ENCODE measurements around the gene SMYD3.

Gene SMYD3

DNA sequence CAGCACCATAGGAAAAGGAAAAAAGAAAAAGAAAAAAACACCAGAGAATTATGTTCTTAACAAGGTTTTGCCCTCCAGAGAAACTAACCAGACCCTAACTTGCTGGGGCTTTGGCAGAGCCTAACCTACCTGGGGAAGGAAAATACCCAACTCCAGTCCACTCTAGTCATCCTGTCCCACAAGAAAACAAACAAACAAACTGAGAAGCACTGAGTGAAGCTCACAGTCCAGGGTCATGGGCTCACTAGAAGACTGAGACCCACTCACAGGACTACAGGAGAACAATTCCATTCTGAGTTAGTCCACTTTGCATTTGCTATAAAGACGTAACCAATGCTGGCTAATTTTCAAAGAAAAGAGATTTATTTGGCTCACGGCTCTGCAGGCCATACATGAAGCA, 543.4 kb downstream of the SMYD3 start:
- no peak for DNase-seq (ENCODE audit: low read depth)
- no peak for TF ChIP-seq CTCF (IDR thresholded peaks at IDR 0.05; ENCODE audit: control insufficient read depth, insufficient read depth, low read depth, low read length, missing control alignments)
- no peak overlapping the region for H3K4me3 ChIP-seq (ENCODE audit: control insufficient read depth, low read depth, low read length)

DNA sequence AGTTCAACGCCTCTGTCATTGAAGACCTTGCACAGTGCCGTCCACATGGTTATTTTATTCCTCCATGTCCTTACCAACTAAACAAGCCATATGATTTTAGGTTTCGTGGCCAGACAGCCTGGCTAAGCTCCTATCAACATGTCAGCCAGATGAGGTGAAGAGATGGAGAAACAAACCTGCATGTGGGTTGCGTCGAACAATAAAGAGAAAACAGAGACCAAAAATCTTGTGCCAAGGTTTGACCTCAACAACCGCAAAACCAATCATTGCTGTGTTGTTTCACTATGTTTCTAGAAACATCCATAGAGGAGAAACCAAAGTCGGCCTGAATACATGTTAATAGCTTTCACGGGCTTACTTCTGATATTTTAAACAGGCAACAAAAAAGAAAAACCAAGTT, 544.6 kb downstream of the SMYD3 start:
- no peak for TF ChIP-seq CTCF (IDR thresholded peaks at IDR 0.05; ENCODE audit: control insufficient read depth, insufficient read depth, low read depth, low read length, missing control alignments)
- no peak for DNase-seq (ENCODE audit: low read depth)
- no peak overlapping the region for H3K4me3 ChIP-seq (ENCODE audit: control insufficient read depth, low read depth, low read length)

DNA sequence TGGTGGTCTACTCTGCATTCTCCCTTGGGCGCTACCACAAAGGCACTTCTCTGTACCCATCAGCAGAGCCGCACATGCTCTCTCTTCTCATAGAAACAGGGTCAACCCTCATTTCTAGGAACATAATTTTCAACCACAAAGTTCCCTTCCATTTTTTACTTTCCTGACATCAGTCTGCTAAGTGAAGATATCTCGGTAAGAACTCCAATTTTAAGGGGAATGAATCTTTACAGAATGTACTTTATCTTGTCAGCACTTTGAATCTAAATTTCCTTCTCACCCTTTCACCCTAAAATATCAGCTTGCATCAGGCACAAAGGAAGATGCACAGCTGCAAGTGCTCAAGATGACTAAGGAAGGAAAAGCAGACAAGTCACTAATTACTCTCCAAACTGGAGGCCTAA, 545.9 kb downstream of the SMYD3 start:
- H3K4me3 ChIP-seq (ENCODE audit: control insufficient read depth, low read depth, low read length) = no peak overlapping the region
- no peak for DNase-seq (ENCODE audit: low read depth)
- TF ChIP-seq CTCF (IDR thresholded peaks at IDR 0.05; ENCODE audit: control insufficient read depth, insufficient read depth, low read depth, low read length, missing control alignments) = no peak

DNA sequence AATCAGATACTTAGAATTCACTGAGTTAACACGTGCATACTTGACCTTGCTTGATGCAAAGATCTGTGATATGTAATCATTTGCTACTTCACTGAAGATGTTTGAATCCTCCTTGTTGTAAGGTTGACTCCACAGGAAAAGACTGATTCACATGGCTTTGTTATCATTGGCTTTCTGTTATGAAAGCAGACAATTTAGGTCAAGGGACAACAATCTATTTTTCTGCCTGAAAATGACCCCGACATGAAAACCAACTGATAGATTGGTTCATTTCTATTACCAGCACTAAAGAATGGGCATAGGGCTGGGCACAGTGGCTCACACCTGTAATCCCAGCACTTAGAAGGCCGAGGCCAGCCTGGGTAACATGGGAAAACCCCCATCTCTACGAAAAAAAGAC, 546.9 kb downstream of the SMYD3 start:
- TF ChIP-seq CTCF (IDR thresholded peaks at IDR 0.05; ENCODE audit: control insufficient read depth, insufficient read depth, low read depth, low read length, missing control alignments) = no peak
- no peak for DNase-seq (ENCODE audit: low read depth)
- no peak overlapping the region for H3K4me3 ChIP-seq (ENCODE audit: control insufficient read depth, low read depth, low read length)

DNA sequence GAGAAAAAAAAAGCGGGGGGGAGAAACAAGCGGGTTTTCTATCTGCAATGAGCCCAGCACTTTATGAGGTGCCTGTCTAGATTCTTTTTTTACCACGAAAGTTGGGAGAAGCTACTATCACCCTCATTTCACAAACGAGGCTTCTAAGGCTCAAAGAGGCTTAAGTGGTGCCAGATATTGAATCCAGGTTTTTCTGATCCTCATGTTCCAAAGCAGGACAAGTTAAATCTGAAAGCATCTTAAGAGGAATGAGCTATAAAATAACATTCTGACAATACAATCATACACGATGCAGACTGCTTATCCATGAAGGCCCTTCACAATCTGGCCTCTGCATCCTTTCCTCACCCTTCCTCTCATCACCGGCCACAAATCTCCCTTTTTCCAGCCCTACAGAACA, 549.1 kb downstream of the SMYD3 start:
- no peak for DNase-seq (ENCODE audit: low read depth)
- no peak overlapping the region for H3K4me3 ChIP-seq (ENCODE audit: control insufficient read depth, low read depth, low read length)
- no peak for TF ChIP-seq CTCF (IDR thresholded peaks at IDR 0.05; ENCODE audit: control insufficient read depth, insufficient read depth, low read depth, low read length, missing control alignments)

DNA sequence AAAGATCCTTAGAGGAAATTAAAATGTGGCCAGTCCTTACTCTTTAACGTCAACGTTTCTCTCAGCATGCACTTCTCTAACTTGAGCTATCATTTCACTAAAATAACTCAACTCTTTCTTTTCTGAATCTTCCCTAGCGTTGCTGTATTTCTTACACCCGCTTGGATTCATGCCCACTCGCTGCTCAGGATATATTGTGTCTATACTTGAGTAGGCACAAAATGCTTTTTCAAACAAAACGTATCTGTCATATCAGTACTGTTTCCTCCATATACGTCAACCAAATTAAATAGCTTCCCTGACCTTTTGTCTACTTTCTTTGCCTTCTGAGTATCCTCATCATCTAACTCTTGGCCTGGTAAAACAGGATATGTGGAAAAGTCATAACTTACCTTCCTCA, 549.7 kb downstream of the SMYD3 start:
- TF ChIP-seq CTCF (IDR thresholded peaks at IDR 0.05; ENCODE audit: control insufficient read depth, insufficient read depth, low read depth, low read length, missing control alignments) = no peak
- no peak for DNase-seq (ENCODE audit: low read depth)
- no peak overlapping the region for H3K4me3 ChIP-seq (ENCODE audit: control insufficient read depth, low read depth, low read length)

- no peak overlapping the region for H3K4me3 ChIP-seq (ENCODE audit: control insufficient read depth, low read depth, low read length)
- no peak for TF ChIP-seq CTCF (IDR thresholded peaks at IDR 0.05; ENCODE audit: control insufficient read depth, insufficient read depth, low read depth, low read length, missing control alignments)
- DNase-seq (ENCODE audit: low read depth) = no peak
Measured at GRCh38 chr1:245956225-245956624, 550.9 kb downstream of the SMYD3 start.
